ENCODE results near the gene C5orf46. TPM values are rescaled to one million over a fixed set of nuclear protein-coding genes. Genes with fewer than 3 reads are reported as not detected.

C5orf46 gene
- total and polyA plus RNA-seq, 2 of the 13 experiments (the other 11 are each of a cell fraction or from before 2014, with no cell fraction given), result not detected

DNA sequence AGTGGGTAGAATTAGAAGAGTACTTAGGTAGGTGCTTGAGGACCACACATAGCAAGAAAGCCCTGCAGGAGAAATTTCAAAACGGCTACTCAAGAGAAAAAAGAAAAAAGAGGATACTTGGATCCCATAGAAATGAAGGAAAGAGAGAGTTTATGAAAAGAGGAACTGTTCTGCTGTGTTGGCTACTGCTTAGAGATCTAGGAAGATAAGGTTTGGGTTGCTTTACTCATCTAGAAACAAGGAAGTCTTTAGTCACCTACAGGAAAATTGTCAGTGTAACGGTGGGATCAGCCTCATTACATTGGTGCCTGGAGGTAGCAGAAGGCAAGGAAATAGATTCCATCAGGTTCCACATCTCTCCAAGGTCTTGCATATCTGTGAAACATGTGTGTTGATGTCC is 14.8 kb upstream of the C5orf46 start:
- Histone ChIP-seq H3K9ac (ENCODE audit: insufficient read depth, low read depth, low read length) (no peak overlapping the region), H4K20me1 (ENCODE audit: insufficient read depth, low read length) (no peaks in the 10 kb centered on the region), H3K4me3 (replicated peaks in 1 of 3; ENCODE audit: insufficient read depth in 1 of 3, low read depth in 2 of 3, low read length in 3 of 3) (no peak overlapping the region), H3K27ac (ENCODE audit: extremely low read length, insufficient read depth, low read length) (no peak overlapping the region), H3K9me3 (ENCODE audit: low read length) (no peaks in the 10 kb centered on the region), H3K27me3 (ENCODE audit: control insufficient read depth in 1 of 2, insufficient read depth in 2 of 2, low read length in 2 of 2) (no peaks in the 10 kb centered on the region), H3K36me3 (replicated peaks in 1 of 2; ENCODE audit: control insufficient read depth in 1 of 2, insufficient read depth in 2 of 2, low read length in 2 of 2) (no peaks in the 10 kb centered on the region), H3K4me1 (ENCODE audit: insufficient read depth, low read length) (no peaks in the 10 kb centered on the region), H3K79me2 (ENCODE audit: insufficient read depth, low read length) (no peaks in the 10 kb centered on the region), H3K4me2 (ENCODE audit: low read depth, low read length) (no peak overlapping the region), H2AFZ (ENCODE audit: low read length) (no peak overlapping the region)
- FAIRE-seq (no peak), ATAC-seq (no peak), DNase-seq (ENCODE audit: low spot score) (no peak)
- in situ Hi-C loops (cut with HindIII; ENCODE audit: extremely low pct_ligation_motif_present, low pct_unique_long_range_greater_than_20kb) (no loop called here), intact Hi-C loops (cut with micrococcal nuclease; ENCODE audit: unreplicated experiment) (no loop called here)
- BruUV-seq (replicated peaks), result no TSS peak
- CTCF ChIA-PET (ENCODE audit: low intra/inter-chr PET ratio, low total read pairs), result no interaction called here
- POLR2A ChIA-PET, result no interaction called here
- WGBS (ENCODE audit: low lambda C conversion rate), result 37% methylated on average over 2 of the region's 2 CpGs
- TF ChIP-seq RARA (CRISPR knock-in tag; IDR thresholded peaks at IDR 0.05), result no peak
- TF ChIP-seq MXD4 (CRISPR knock-in tag; IDR thresholded peaks at IDR 0.05), result no peak
- TF ChIP-seq ZNF12 (CRISPR knock-in tag; IDR thresholded peaks at IDR 0.05), result no peak
- no peak for TF ChIP-seq GTF3A (CRISPR knock-in tag; conservative IDR thresholded peaks at IDR 0.05)
- no peak for TF ChIP-seq SRF (IDR thresholded peaks at IDR 0.05; ENCODE audit: low read depth, low read length)
- no peak for TF ChIP-seq ZBTB7A (CRISPR knock-in tag; IDR thresholded peaks at IDR 0.05)
- TF ChIP-seq, protein P1, sequence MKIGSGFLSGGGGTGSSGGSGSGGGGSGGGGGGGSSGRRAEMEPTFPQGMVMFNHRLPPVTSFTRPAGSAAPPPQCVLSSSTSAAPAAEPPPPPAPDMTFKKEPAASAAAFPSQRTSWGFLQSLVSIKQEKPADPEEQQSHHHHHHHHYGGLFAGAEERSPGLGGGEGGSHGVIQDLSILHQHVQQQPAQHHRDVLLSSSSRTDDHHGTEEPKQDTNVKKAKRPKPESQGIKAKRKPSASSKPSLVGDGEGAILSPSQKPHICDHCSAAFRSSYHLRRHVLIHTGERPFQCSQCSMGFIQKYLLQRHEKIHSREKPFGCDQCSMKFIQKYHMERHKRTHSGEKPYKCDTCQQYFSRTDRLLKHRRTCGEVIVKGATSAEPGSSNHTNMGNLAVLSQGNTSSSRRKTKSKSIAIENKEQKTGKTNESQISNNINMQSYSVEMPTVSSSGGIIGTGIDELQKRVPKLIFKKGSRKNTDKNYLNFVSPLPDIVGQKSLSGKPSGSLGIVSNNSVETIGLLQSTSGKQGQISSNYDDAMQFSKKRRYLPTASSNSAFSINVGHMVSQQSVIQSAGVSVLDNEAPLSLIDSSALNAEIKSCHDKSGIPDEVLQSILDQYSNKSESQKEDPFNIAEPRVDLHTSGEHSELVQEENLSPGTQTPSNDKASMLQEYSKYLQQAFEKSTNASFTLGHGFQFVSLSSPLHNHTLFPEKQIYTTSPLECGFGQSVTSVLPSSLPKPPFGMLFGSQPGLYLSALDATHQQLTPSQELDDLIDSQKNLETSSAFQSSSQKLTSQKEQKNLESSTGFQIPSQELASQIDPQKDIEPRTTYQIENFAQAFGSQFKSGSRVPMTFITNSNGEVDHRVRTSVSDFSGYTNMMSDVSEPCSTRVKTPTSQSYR (CRISPR knock-in tag; IDR thresholded peaks at IDR 0.05; ENCODE audit: borderline replicate concordance), result no peak
- TF ChIP-seq, protein P2, sequence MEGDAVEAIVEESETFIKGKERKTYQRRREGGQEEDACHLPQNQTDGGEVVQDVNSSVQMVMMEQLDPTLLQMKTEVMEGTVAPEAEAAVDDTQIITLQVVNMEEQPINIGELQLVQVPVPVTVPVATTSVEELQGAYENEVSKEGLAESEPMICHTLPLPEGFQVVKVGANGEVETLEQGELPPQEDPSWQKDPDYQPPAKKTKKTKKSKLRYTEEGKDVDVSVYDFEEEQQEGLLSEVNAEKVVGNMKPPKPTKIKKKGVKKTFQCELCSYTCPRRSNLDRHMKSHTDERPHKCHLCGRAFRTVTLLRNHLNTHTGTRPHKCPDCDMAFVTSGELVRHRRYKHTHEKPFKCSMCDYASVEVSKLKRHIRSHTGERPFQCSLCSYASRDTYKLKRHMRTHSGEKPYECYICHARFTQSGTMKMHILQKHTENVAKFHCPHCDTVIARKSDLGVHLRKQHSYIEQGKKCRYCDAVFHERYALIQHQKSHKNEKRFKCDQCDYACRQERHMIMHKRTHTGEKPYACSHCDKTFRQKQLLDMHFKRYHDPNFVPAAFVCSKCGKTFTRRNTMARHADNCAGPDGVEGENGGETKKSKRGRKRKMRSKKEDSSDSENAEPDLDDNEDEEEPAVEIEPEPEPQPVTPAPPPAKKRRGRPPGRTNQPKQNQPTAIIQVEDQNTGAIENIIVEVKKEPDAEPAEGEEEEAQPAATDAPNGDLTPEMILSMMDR (CRISPR knock-in tag; IDR thresholded peaks at IDR 0.05), result no peak

Measured in HepG2 (cell line).